ENCODE data around the gene SLC7A7. TPM values are rescaled to one million over a fixed set of nuclear protein-coding genes. Genes with fewer than 3 reads are reported as not detected.
"Not testable (repeated sequence)": the region's sequence is repeated elsewhere in the genome, so short reads cannot be mapped to it uniquely, and the experiment has no call there.

SLC7A7 gene
- polyA plus RNA-seq (2012; ENCODE audit: low read depth, missing spikeins): 35.4 TPM

GRCh38 chr14:22814941-22815713 lies at the start of gene SLC7A7:
Gene SLC7A7 (minus strand): TSS chr14:22815435. CDS start chr14:22813398, 2,037 bp downstream.
- FAIRE-seq (peak; percentile 33), DNase-seq (ENCODE audit: insufficient read length, low spot score) (no peak)

GRCh38 chr14:22864979-22865378 lies 49.7 kb upstream of the SLC7A7 start:
- FAIRE-seq: no peak

More at GRCh38 chr14:22814941-22815713, at the start of gene SLC7A7:
- TF ChIP-seq POU2F2 (IDR thresholded peaks at IDR 0.05; ENCODE audit: low read depth, low read length): no peak
- TF ChIP-seq PAX5 (IDR thresholded peaks at IDR 0.05; ENCODE audit: insufficient read depth, low read length, severe bottlenecking): no peak
- TF ChIP-seq POLR2A (IDR thresholded peaks at IDR 0.05; ENCODE audit: low read depth, low read length): no peak
- no peak for TF ChIP-seq TAF1 (IDR thresholded peaks at IDR 0.05; ENCODE audit: low read depth, low read length)
- no peak for TF ChIP-seq POLR2AphosphoS5 (IDR thresholded peaks at IDR 0.05; ENCODE audit: low read depth, low read length)
- TF ChIP-seq SPI1 (IDR thresholded peaks at IDR 0.05; ENCODE audit: low read depth, low read length): no peak

GRCh38 chr14:22861651-22862050 lies 46.4 kb upstream of the SLC7A7 start:
- DNase-seq (ENCODE audit: insufficient read length, low spot score): no peak
- TF ChIP-seq POLR2AphosphoS5 (IDR thresholded peaks at IDR 0.05; ENCODE audit: low read depth, low read length) (no peak), POLR2A (IDR thresholded peaks at IDR 0.05; ENCODE audit: low read depth, low read length) (no peak), TAF1 (IDR thresholded peaks at IDR 0.05; ENCODE audit: low read depth, low read length) (no peak), PAX5 (IDR thresholded peaks at IDR 0.05; ENCODE audit: insufficient read depth, low read length, severe bottlenecking) (no peak)
- no peak for FAIRE-seq

More at GRCh38 chr14:22864979-22865378, 49.7 kb upstream of the SLC7A7 start:
- no peak for DNase-seq (ENCODE audit: insufficient read length, low spot score)
- no peak for TF ChIP-seq POLR2A (IDR thresholded peaks at IDR 0.05; ENCODE audit: low read depth, low read length)
- no peak for TF ChIP-seq TAF1 (IDR thresholded peaks at IDR 0.05; ENCODE audit: low read depth, low read length)
- no peak for TF ChIP-seq SPI1 (IDR thresholded peaks at IDR 0.05; ENCODE audit: low read depth, low read length)
- TF ChIP-seq POLR2AphosphoS5 (IDR thresholded peaks at IDR 0.05; ENCODE audit: low read depth, low read length): no peak
- no peak for TF ChIP-seq POU2F2 (IDR thresholded peaks at IDR 0.05; ENCODE audit: low read depth, low read length)
- TF ChIP-seq PAX5 (IDR thresholded peaks at IDR 0.05; ENCODE audit: insufficient read depth, low read length, severe bottlenecking): no peak

- not testable (repeated sequence) for FAIRE-seq; DNase-seq (ENCODE audit: insufficient read length, low spot score)
Measured at GRCh38 chr14:22860377-22860776, 45.1 kb upstream of the SLC7A7 start.

- DNase-seq (ENCODE audit: insufficient read length, low spot score) (no peak), FAIRE-seq (no peak)
- TF ChIP-seq TAF1 (IDR thresholded peaks at IDR 0.05; ENCODE audit: low read depth, low read length) (no peak), POLR2A (IDR thresholded peaks at IDR 0.05; ENCODE audit: low read depth, low read length) (no peak)
Measured at GRCh38 chr14:22856428-22856827, 41.2 kb upstream of the SLC7A7 start.

GRCh38 chr14:22854963-22855724 lies 39.9 kb upstream of the SLC7A7 start:
- DNase-seq (ENCODE audit: insufficient read length, low spot score) (no peak), FAIRE-seq (no peak)
- TF ChIP-seq PAX5 (IDR thresholded peaks at IDR 0.05; ENCODE audit: insufficient read depth, low read length, severe bottlenecking): no peak
- TF ChIP-seq TAF1 (IDR thresholded peaks at IDR 0.05; ENCODE audit: low read depth, low read length): no peak
- no peak for TF ChIP-seq POU2F2 (IDR thresholded peaks at IDR 0.05; ENCODE audit: low read depth, low read length)
- no peak for TF ChIP-seq SPI1 (IDR thresholded peaks at IDR 0.05; ENCODE audit: low read depth, low read length)
- no peak for TF ChIP-seq POLR2A (IDR thresholded peaks at IDR 0.05; ENCODE audit: low read depth, low read length)
- no peak for TF ChIP-seq POLR2AphosphoS5 (IDR thresholded peaks at IDR 0.05; ENCODE audit: low read depth, low read length)

GRCh38 chr14:22854296-22854695 lies 39.1 kb upstream of the SLC7A7 start:
- DNase-seq (ENCODE audit: insufficient read length, low spot score); FAIRE-seq: not testable (repeated sequence)

GRCh38 chr14:22852940-22853767 lies 37.9 kb upstream of the SLC7A7 start:
- FAIRE-seq (peak; percentile 95), DNase-seq (ENCODE audit: insufficient read length, low spot score) (peak; percentile 76)
- peak; percentile 50; the same call in 1 of the 2 replicates for TF ChIP-seq SPI1 (IDR thresholded peaks at IDR 0.05; ENCODE audit: low read depth, low read length)
- TF ChIP-seq PAX5 (IDR thresholded peaks at IDR 0.05; ENCODE audit: insufficient read depth, low read length, severe bottlenecking): no peak
- 0 out of 2 replicates have a peak, but pooled peaks have one; percentile 52 for TF ChIP-seq POU2F2 (IDR thresholded peaks at IDR 0.05; ENCODE audit: low read depth, low read length)

GRCh38 chr14:22852599-22852939 lies 37.3 kb upstream of the SLC7A7 start:
- TF ChIP-seq POLR2AphosphoS5 (IDR thresholded peaks at IDR 0.05; ENCODE audit: low read depth, low read length): no peak
- TF ChIP-seq POU2F2 (IDR thresholded peaks at IDR 0.05; ENCODE audit: low read depth, low read length): no peak
- TF ChIP-seq SPI1 (IDR thresholded peaks at IDR 0.05; ENCODE audit: low read depth, low read length): no peak
- TF ChIP-seq POLR2A (IDR thresholded peaks at IDR 0.05; ENCODE audit: low read depth, low read length): no peak
- TF ChIP-seq PAX5 (IDR thresholded peaks at IDR 0.05; ENCODE audit: insufficient read depth, low read length, severe bottlenecking): no peak
- no peak for TF ChIP-seq TAF1 (IDR thresholded peaks at IDR 0.05; ENCODE audit: low read depth, low read length)
- no peak for DNase-seq (ENCODE audit: insufficient read length, low spot score)
- FAIRE-seq: no peak

GRCh38 chr14:22852178-22852577 lies 36.9 kb upstream of the SLC7A7 start:
- not testable (repeated sequence) for FAIRE-seq; DNase-seq (ENCODE audit: insufficient read length, low spot score)

Measured in GM12891 (cell line).